T-helper 9 cell (primary cell): ENCODE measurements around the gene CDKAL1.

Experiments
- DNase-seq: peaks from one replicate; pipeline ENCODE4 v3.0.0-alpha.2; 2020

Gene CDKAL1

GRCh38 chr6:20681243-20681684, 147.0 kb downstream of the CDKAL1 start:
- no peak for DNase-seq

- DNase-seq: no peak
Observed at GRCh38 chr6:20684474-20684873, 150.2 kb downstream of the CDKAL1 start.

GRCh38 chr6:20686142-20686541, 151.9 kb downstream of the CDKAL1 start:
- no peak for DNase-seq

GRCh38 chr6:20687494-20687893, 153.2 kb downstream of the CDKAL1 start:
- DNase-seq: no peak

GRCh38 chr6:20688710-20689500, 154.6 kb downstream of the CDKAL1 start:
- DNase-seq: no peak

DNA sequence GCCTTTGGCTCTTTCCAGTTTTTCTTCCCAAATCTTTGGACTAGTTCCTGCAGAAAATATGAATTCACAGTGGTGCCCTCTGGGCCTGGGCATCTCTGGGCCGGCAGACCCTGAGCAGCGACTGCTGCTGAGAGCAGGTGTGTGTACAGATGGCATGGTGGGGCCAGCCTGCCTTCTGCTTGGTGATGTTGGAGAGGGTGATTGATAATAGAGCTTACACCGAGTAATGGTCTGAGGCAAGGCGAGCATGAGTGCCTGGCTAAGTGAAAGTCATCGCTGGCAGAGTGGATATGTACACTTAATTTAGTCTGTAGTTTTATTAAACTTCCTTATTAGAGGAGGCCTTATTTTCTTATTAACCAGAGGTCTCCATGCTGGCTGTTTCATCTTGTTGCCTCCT, 156.9 kb downstream of the CDKAL1 start:
- DNase-seq: no peak

DNA sequence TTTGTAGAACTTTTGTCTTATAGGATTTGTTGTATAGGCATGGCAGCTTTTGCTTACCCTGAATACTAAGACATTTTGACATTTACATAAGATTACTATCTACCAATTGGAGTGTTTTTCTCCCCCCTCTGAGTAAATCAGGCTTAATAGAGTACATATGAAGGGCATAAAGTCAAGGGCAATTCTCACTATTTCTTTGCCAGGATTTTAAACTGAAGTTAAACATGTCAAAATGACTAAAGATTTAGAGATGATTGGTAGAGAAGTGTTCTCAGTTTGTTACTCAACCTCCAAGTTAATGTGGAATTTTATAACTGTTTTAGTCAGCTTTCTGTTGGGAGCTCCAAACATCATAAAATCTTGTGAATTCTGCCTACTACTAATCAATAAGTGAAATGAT, 157.8 kb downstream of the CDKAL1 start:
- no peak for DNase-seq

DNA sequence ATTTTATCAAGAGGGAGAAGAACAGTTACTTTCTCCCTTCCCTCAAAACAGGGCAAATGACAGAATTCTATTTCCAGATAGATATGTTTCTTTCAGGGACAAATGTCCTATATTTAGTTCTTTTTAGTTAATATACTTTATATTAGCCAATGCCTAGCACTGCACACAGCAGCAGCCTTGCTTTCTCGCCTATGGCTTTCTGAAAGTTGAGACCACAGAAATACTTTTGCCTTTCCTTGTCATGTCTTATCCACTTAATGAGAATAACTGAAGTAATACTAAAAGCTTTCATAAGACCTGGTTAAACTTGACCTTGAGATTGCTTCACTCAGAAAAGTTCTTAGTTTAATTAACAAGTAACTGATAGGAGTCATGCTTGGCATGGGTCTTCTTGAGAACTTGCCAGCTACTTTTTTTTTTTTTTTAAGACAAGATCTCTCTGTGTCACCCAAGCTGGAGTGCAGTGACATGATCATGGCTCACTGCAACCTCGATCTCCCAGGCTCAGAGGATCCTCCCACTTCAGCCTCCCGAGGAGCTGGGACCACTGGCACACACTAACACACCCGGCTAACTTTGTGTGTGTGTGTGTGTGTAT, 159.3 kb downstream of the CDKAL1 start:
- no peak for DNase-seq

DNA sequence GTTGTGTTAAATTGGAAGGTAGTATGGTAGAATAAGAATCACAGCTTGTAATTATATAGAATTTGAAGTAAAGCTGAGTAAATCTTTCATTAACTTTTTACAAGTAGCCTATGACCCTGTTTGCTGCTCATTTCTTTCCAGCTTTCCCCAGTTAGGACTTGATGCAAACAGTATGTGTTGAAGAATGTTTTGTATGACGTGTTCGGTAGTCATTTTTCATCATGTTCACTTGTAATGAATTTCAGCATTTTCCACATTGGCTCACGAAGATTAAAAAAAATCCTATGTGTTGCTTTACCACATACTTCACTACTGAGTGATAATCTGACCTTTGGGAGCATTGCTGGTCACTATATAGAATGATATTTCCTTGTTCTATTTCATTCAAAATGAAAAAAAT, 162.4 kb downstream of the CDKAL1 start:
- no peak for DNase-seq

DNA sequence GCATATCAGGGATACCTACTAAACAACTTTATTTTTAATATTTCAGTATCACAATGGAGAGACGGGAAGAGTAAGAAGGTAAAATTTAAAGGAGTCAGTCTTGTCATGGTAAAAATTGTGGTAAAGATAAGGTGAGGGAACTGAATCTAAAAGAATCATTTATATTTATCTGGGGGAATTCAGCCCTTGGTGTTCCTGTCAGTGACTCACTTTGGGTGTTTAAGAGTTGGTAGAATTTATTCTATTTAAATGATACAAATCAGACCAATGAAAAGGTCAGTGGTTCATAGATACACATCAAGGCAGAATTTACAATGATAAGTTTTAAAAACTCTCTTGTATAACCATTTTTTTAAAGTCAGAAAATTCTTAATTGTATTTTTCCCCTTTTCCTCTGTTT, 164.4 kb downstream of the CDKAL1 start:
- no peak for DNase-seq

DNA sequence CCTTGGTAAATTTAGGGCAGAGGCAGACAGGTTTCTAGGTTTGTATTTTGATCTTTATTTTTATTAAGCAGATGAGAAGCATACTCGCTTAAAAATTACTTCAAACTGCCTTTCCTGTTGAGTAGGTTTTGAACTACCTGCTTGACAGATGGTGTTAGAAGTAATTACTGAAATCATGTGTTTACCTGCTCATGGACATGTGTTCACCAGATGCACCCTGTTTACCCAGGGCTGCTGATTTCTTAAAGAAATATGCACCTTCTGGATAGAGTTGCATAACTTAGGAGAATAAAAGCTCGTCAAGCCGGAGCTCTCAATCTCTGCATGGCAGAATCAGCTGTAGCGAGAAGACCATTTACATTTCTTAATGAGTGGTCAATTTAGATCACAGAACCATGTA, 165.1 kb downstream of the CDKAL1 start:
- no peak for DNase-seq

DNA sequence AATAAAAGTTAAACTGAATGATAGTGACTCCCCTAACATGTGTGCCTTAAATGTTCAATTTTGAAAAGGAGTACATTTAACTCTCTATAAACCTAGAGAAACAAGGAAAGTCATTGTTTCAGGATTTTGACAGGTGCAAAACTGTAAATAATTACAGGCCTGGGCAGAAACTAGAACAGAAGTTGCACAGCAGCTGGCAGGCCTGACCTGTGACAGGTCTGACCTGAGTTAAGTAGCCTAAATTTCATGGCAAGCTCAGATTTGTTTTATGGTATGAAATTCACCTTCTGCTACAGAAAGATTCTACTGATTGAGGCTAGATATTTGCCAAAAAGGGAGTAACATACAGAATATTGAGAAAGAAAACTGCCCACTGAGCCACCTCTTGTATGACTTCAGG, 166.1 kb downstream of the CDKAL1 start:
- no peak for DNase-seq

DNA sequence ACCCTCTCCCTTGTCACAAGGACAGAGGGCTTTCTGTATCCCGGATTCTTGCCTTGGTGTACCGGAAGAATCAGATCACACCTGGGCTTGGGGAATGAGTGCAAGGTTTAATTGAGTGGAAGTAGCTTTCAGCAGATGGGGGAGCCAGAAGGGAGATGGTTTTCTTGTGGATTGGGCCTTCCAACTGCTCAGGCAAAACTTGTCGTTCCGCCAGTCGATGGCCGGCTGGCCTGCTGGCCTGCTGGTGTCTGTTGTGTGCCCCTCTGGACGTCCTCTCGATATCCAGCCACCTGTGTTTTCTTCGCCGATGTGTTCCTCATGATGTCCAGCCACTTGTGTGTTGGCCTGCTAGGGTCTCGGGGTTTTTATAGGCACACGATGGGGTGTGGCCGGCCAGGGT, 168.1 kb downstream of the CDKAL1 start:
- no peak for DNase-seq

GRCh38 chr6:20703049-20703448, 168.8 kb downstream of the CDKAL1 start:
- no peak for DNase-seq

DNA sequence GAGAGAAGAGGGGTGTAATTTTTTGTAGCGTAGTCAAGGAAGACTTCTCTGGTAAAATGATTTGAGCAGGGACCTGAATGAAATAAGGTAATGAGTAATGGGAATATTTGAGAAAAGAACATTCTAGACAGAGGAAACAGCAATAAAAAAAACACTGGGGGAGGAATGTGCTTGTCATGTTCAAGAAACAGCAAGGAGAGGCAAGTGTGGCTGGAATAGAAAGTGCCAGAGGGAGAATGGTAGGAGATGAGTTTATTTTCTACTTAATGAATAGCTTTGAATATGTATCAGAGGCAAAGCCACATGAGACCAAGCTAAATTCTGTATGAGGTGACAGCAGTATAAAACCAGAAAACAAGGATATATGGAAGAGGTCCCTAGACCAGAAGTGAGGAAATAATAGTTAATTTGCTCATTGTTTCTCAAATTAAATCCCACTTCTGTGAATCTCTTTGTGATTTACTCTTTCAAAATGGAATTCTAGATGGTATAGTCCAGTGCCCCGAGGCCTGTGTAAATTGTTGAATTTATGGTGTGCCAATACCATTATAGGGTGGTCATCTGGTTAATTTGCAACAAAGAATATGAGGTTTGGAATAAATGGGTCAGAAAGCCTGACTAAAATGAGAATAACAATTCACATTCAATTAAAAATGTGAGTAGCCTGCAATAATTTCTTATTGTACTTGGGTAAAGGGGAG, 170.2 kb downstream of the CDKAL1 start:
- no peak for DNase-seq

- no peak for DNase-seq
Observed at GRCh38 chr6:20705741-20706140, 171.5 kb downstream of the CDKAL1 start.

DNA sequence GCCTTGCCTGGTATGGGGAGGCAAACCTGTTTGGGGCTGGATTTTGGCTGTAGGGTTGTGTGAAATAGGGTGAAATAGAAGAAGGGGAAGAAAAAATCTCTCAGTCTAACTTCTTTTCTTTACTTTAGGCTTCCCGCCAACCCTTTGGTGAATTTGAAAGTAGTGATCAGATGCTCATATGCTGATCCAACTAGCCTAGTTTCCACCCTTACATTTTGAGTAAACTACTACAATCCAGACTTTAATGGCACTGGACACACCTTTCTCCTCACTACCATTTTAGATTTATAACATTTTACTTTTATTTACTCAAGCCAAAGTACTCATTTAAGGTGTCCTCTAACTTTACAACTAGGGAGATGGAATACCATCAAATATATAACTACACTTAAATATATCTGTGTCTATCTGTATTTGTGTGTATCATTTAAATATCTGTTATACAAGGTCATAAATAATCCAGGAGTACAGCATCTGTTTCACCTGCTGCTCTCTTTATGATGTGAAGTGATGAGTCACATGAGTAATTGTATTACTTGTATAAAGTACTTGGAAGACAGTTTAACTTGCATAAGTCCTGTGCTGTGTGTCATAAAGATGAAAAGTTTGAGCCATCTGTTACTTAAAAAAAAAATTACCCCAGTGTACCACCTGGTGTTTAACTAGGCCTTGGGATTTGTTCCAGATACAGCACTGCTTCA, 172.1 kb downstream of the CDKAL1 start:
- no peak for DNase-seq

DNA sequence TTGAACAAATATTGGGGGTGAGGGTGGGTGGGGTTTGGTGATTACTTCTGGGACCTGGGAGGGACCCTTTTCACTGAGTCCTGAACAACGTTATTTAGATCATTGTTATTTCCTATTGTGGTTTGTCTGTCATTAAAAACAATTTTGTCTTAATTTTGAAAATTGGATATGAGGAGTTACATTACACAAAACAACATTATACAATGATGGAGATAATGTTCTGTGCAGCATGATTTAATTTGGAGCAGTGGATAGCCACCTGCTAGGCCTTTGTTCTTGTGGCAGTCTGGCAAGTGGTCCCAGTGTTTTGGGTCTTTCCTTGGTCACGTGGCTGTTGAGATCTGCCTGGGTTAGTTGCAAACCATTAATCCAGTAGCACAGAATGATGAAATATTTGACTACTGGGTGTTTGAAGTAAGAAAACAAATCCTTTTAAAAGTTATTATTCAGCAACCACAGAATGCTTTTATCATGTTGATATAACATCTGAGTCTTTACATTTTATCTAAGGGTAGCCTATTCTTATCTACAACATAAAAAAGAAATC, 172.8 kb downstream of the CDKAL1 start:
- no peak for DNase-seq

- DNase-seq: no peak
Observed at GRCh38 chr6:20707870-20708269, 173.6 kb downstream of the CDKAL1 start.

DNA sequence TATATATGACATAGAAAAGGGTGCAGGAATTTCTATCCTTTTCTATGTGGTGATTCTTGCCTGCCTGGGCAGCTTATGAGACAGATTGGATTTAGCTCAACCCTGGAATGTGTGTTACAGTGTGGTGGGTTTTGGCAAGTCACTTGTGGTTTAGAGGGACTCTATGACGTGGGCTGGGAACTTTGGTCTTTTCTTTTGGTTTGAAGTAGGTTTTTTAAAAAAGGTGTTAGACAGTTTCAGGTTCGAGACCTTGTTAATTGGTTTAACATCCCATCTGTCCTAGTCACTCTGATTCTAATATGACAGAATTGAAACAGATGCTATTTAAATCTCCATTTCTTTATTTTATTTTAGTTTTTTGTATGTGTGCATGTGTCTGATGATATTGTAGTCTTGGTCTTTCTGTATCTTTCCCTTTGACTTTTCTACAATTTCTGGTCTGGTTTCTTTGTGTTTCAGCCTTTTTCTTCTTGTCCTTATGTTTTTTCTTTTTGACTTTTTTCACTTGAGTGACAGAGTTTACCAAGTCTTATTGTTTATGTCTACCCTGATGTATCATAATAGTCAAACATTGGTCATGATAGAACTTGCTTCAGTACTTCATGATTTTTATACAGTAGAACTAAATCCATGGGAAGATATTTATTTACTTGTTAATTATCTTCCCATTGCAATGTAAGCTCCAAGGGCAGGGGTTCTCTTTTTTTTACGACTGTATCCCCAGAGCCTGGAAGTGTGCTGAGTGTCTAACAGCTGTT, 174.3 kb downstream of the CDKAL1 start:
- DNase-seq: no peak

- DNase-seq: no peak
Observed at GRCh38 chr6:20709451-20709850, 175.2 kb downstream of the CDKAL1 start.

- no peak for DNase-seq
Observed at GRCh38 chr6:20710341-20710740, 176.1 kb downstream of the CDKAL1 start.
